HG02870 (cell line): ENCODE results near the gene EGFR.
"Not testable (repeated sequence)": the region's sequence is repeated elsewhere in the genome, so short reads cannot be mapped to it uniquely, and the experiment has no call there.

Experiments used
- ATAC-seq: cut with Tn5 transposase; IDR thresholded peaks from one replicate; pipeline ENCODE4 v1.9.1; 2021; ENCODE audit warnings: mild to moderate bottlenecking, moderate library complexity; ENCODE audit not compliant: unreplicated experiment

Gene EGFR

GRCh38 chr7:55034776-55035175 is 16.0 kb downstream of the EGFR start:
- no peak for ATAC-seq

- ATAC-seq, result not testable (repeated sequence)
Measured at GRCh38 chr7:55035410-55035809, 16.6 kb downstream of the EGFR start.

GRCh38 chr7:55036950-55037736 is 18.3 kb downstream of the EGFR start:
- ATAC-seq, result no peak

GRCh38 chr7:55043691-55044370 is 25.0 kb downstream of the EGFR start:
- no peak for ATAC-seq

GRCh38 chr7:55044371-55044717 is 25.5 kb downstream of the EGFR start:
- no peak for ATAC-seq

GRCh38 chr7:55044791-55045190 is 26.0 kb downstream of the EGFR start:
- no peak for ATAC-seq

- ATAC-seq, result no peak
Measured at GRCh38 chr7:55046582-55047342, 27.9 kb downstream of the EGFR start.

GRCh38 chr7:55048221-55048859 is 29.5 kb downstream of the EGFR start:
- ATAC-seq, result no peak

- ATAC-seq, result no peak
Measured at GRCh38 chr7:55050281-55050680, 31.5 kb downstream of the EGFR start.

- ATAC-seq, result no peak
Measured at GRCh38 chr7:55052081-55052480, 33.3 kb downstream of the EGFR start.

- no peak for ATAC-seq
Measured at GRCh38 chr7:55052741-55053427, 34.1 kb downstream of the EGFR start.

GRCh38 chr7:55053651-55054571 is 35.1 kb downstream of the EGFR start:
- no peak for ATAC-seq

GRCh38 chr7:55054758-55055157 is 35.9 kb downstream of the EGFR start:
- ATAC-seq, result no peak

GRCh38 chr7:55055479-55055878 is 36.7 kb downstream of the EGFR start:
- ATAC-seq, result no peak

- ATAC-seq, result no peak
Measured at GRCh38 chr7:55056068-55056467, 37.3 kb downstream of the EGFR start.

GRCh38 chr7:55056577-55057480 is 38.0 kb downstream of the EGFR start:
- no peak for ATAC-seq

GRCh38 chr7:55058314-55058713 is 39.5 kb downstream of the EGFR start:
- no peak for ATAC-seq

GRCh38 chr7:55059021-55059420 is 40.2 kb downstream of the EGFR start:
- ATAC-seq, result no peak

- no peak for ATAC-seq
Measured at GRCh38 chr7:55060085-55060484, 41.3 kb downstream of the EGFR start.
